Osteocyte (in vitro differentiated cells): ENCODE results near the gene CPLANE2. TPM values are rescaled to one million over a fixed set of nuclear protein-coding genes. Genes with fewer than 3 reads are reported as not detected.
A peak's percentile ranks its signal among the peaks of the same experiment; 100 is the strongest.
"Not testable (repeated sequence)": the region's sequence is repeated elsewhere in the genome, so short reads cannot be mapped to it uniquely, and the experiment has no call there.

Experiments used
- DNase-seq: peaks from one replicate; pipeline ENCODE4 v3.0.0; 2021; ENCODE audit warnings: mixed read lengths; ENCODE audit not compliant: unreplicated experiment; ENCODE audit errors: extremely low spot score
- H3K27ac Mint-ChIP-seq: one replicate; pipeline ENCODE4 v1.8.0; 2021; ENCODE audit warnings: mild to moderate bottlenecking, mixed read lengths; ENCODE audit not compliant: unreplicated experiment
- H3K27me3 Mint-ChIP-seq: one replicate; pipeline ENCODE4 v1.8.0; 2021; ENCODE audit warnings: mixed read lengths; ENCODE audit not compliant: unreplicated experiment
- H3K36me3 Mint-ChIP-seq: one replicate; pipeline ENCODE4 v1.8.0; 2021; ENCODE audit warnings: mixed read lengths; ENCODE audit not compliant: unreplicated experiment
- H3K4me1 Mint-ChIP-seq: one replicate; pipeline ENCODE4 v1.8.0; 2021; ENCODE audit warnings: mixed read lengths; ENCODE audit not compliant: unreplicated experiment
- H3K4me3 Mint-ChIP-seq: one replicate; pipeline ENCODE4 v1.8.0; 2021; ENCODE audit warnings: mild to moderate bottlenecking, moderate library complexity, mixed read lengths; ENCODE audit not compliant: unreplicated experiment
- H3K9me3 Mint-ChIP-seq: one replicate; pipeline ENCODE4 v1.8.0; 2021; ENCODE audit warnings: mixed read lengths; ENCODE audit not compliant: unreplicated experiment
- CTCF ChIP-seq: fragments of 200-600 bp; sonication (generic); IDR thresholded peaks from 2 replicates; pipeline ENCODE4 v1.5.0; 2021; ENCODE audit warnings: antibody characterized with exemption, mild to moderate bottlenecking, moderate library complexity
- total RNA-seq: library from RNA; stranded (reverse); gene quantifications from 2 replicates; pipeline ENCODE4 v1.2.1, GENCODE V29; 2021

CPLANE2 gene
- total RNA-seq, 1 donor from 2014 or later, result 11.8 TPM

GRCh38 chr1:16248603-16249516 is 11.9 kb upstream of the CPLANE2 start:
- Mint-ChIP-seq H3K27ac (peak overlapping the region; percentile 89), H3K36me3 (peaks cover 13% of the 10 kb centered on the region), H3K9me3 (no peaks in the 10 kb centered on the region), H3K4me1 (peaks cover 39% of the 10 kb centered on the region), H3K27me3 (no peaks in the 10 kb centered on the region), H3K4me3 (peak overlapping the region; percentile 30)
- TF ChIP-seq CTCF, result no peak
- no peak for DNase-seq

GRCh38 chr1:16248007-16248436 is 11.0 kb upstream of the CPLANE2 start:
- Mint-ChIP-seq H3K4me3 (no peak overlapping the region), H3K27ac (peak overlapping the region; percentile 89), H3K9me3 (no peaks in the 10 kb centered on the region), H3K4me1 (peaks cover 39% of the 10 kb centered on the region), H3K36me3 (peaks cover 12% of the 10 kb centered on the region), H3K27me3 (no peaks in the 10 kb centered on the region)
- TF ChIP-seq CTCF, result no peak
- no peak for DNase-seq

- Mint-ChIP-seq H3K27ac (peak overlapping the region; percentile 89), H3K4me1 (peaks cover 39% of the 10 kb centered on the region), H3K9me3 (no peaks in the 10 kb centered on the region), H3K36me3 (peaks cover 8% of the 10 kb centered on the region), H3K27me3 (no peaks in the 10 kb centered on the region), H3K4me3 (no peak overlapping the region)
- no peak for DNase-seq
- no peak for TF ChIP-seq CTCF
Observed at GRCh38 chr1:16247441-16247840, 10.5 kb upstream of the CPLANE2 start.

GRCh38 chr1:16246961-16247360 is 10.0 kb upstream of the CPLANE2 start:
- no peak overlapping the region for H3K4me3 Mint-ChIP-seq

GRCh38 chr1:16246239-16246638 is 9.3 kb upstream of the CPLANE2 start:
- not testable (repeated sequence) for H3K36me3 Mint-ChIP-seq, DNase-seq, H3K9me3 Mint-ChIP-seq, H3K4me3 Mint-ChIP-seq, H3K27ac Mint-ChIP-seq, H3K27me3 Mint-ChIP-seq
- H3K4me1 Mint-ChIP-seq, result peaks cover 39% of the 10 kb centered on the region

More at GRCh38 chr1:16246961-16247360, 10.0 kb upstream of the CPLANE2 start:
- Mint-ChIP-seq H3K27ac (no peak overlapping the region), H3K36me3 (peaks cover 6% of the 10 kb centered on the region), H3K9me3 (no peaks in the 10 kb centered on the region), H3K27me3 (no peaks in the 10 kb centered on the region), H3K4me1 (peaks cover 39% of the 10 kb centered on the region)
- no peak for DNase-seq
- no peak for TF ChIP-seq CTCF
